Uterus (tissue), 2 donors: ENCODE measurements around the gene ZBP1.

Experiments used
- POLR2A ChIP-seq, 2 donors: fragments of 450-650 bp; IDR thresholded peaks; one replicate each; pipeline ENCODE4 v1.6.1; 2016; ENCODE audit warnings: antibody characterized with exemption in 2 of 2, mild to moderate bottlenecking in 1 of 2, moderate library complexity in 1 of 2
- TF ChIP-seq, protein P1 (sequence below), 4 experiments: fragments of 200-600 bp in 2 of 4; fragments of 450-650 bp in 2 of 4; sonication (generic) in 2 of 4; IDR thresholded peaks; one replicate each; pipeline ENCODE4 v1.5.1; 2016 to 2019; ENCODE audit warnings: antibody characterized with exemption in 4 of 4, mild to moderate bottlenecking in 2 of 4, moderate library complexity in 1 of 4

DNA sequence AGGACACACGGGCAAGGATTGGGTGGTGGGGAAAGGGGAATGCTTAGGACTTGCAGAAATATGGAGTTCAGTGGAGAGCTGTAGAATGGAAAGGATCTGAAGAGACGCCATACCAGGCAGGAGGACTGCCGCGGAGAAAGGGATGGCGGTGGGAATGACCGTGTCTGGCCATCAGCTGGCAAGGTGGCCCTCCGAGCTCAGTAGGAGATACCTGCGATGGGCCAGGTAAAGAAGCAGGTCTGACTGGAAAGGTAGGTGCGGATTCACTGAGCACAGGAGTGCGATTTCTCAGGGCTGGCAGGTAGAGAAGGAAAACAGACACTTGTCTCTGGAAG is 33.3 kb downstream of the ZBP1 start:
- TF ChIP-seq, protein P1, sequence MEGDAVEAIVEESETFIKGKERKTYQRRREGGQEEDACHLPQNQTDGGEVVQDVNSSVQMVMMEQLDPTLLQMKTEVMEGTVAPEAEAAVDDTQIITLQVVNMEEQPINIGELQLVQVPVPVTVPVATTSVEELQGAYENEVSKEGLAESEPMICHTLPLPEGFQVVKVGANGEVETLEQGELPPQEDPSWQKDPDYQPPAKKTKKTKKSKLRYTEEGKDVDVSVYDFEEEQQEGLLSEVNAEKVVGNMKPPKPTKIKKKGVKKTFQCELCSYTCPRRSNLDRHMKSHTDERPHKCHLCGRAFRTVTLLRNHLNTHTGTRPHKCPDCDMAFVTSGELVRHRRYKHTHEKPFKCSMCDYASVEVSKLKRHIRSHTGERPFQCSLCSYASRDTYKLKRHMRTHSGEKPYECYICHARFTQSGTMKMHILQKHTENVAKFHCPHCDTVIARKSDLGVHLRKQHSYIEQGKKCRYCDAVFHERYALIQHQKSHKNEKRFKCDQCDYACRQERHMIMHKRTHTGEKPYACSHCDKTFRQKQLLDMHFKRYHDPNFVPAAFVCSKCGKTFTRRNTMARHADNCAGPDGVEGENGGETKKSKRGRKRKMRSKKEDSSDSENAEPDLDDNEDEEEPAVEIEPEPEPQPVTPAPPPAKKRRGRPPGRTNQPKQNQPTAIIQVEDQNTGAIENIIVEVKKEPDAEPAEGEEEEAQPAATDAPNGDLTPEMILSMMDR (IDR thresholded peaks at IDR 0.05): no peak
- no peak for TF ChIP-seq POLR2A (IDR thresholded peaks at IDR 0.05)
